Caco-2 (cell line): ENCODE results near the gene MFNG. TPM values are rescaled to one million over a fixed set of nuclear protein-coding genes. Genes with fewer than 3 reads are reported as not detected.
A peak's percentile ranks its signal among the peaks of the same experiment; 100 is the strongest.

Source experiments
- BruUV-seq: library from RNA; stranded (reverse); fragments of 400-500 nt; replicated peaks from 2 replicates; lab custom pipeline; 2021; lab: Mats Ljungman, UMichigan
- CTCF ChIA-PET: fragments of 300-600 bp; sonication (Branson Sonifier 250); formaldehyde crosslinking; loops from one replicate; lab custom pipeline; 2022; ENCODE audit warnings: antibody characterized with exemption; lab: Charles Lee
- POLR2A ChIA-PET: fragments of 300-600 bp; sonication (Branson Sonifier 250); formaldehyde crosslinking; loops from one replicate; lab custom pipeline; 2022; ENCODE audit warnings: antibody characterized with exemption; lab: Charles Lee
- DNase-seq, 2 experiments: peaks; one replicate each; pipeline versions ENCODE4 v3.0.0 to v3.0.0-alpha.2; 2020 to 2022
- H3K27me3 ChIP-seq: replicated peaks from 2 replicates; pipeline ENCODE4 v1.6.0; 2011; ENCODE audit warnings: low read length; ENCODE audit not compliant: control insufficient read depth, insufficient read depth
- H3K36me3 ChIP-seq: 2 replicates; pipeline ENCODE4 v1.5.1; 2011; ENCODE audit warnings: low read length; ENCODE audit not compliant: control insufficient read depth, insufficient read depth
- H3K4me1 ChIP-seq: fragments of 250-450 bp; sonication (Bioruptor Pico); 2 replicates; pipeline ENCODE4 v1.5.1; 2020; ENCODE audit warnings: mild to moderate bottlenecking
- H3K4me3 ChIP-seq: 2 replicates; pipeline ENCODE4 v1.5.1; 2011; ENCODE audit warnings: low read depth, mild to moderate bottlenecking, control low read depth, low read length
- H3K9me3 ChIP-seq: fragments of 250-450 bp; sonication (Bioruptor Pico); 2 replicates; pipeline ENCODE4 v1.5.1; 2020; ENCODE audit warnings: mild to moderate bottlenecking, moderate library complexity
- H3K27ac Mint-ChIP-seq: one replicate; pipeline ENCODE4 v1.8.0; 2022; ENCODE audit warnings: mixed read lengths; ENCODE audit not compliant: unreplicated experiment
- H3K27me3 Mint-ChIP-seq: one replicate; pipeline ENCODE4 v1.8.0; 2022; ENCODE audit warnings: mixed read lengths; ENCODE audit not compliant: insufficient read depth, unreplicated experiment
- H3K36me3 Mint-ChIP-seq: one replicate; pipeline ENCODE4 v1.8.0; 2022; ENCODE audit warnings: mild to moderate bottlenecking, mixed read lengths; ENCODE audit not compliant: insufficient read depth, unreplicated experiment
- H3K4me1 Mint-ChIP-seq: one replicate; pipeline ENCODE4 v1.8.0; 2022; ENCODE audit warnings: low read depth, mixed read lengths; ENCODE audit not compliant: unreplicated experiment
- H3K4me3 Mint-ChIP-seq: one replicate; pipeline ENCODE4 v1.8.0; 2022; ENCODE audit warnings: mild to moderate bottlenecking, moderate library complexity, mixed read lengths; ENCODE audit not compliant: unreplicated experiment
- H3K9me3 Mint-ChIP-seq: one replicate; pipeline ENCODE4 v1.8.0; 2022; ENCODE audit warnings: mixed read lengths; ENCODE audit not compliant: unreplicated experiment
- intact Hi-C: fragments of 100-400 bp; cut with micrococcal nuclease; formaldehyde crosslinking; loops from one replicate; pipeline ENCODE4 v1.10.0; 2022; ENCODE audit not compliant: unreplicated experiment
- total RNA-seq: library from RNA; stranded (reverse); gene quantifications from 2 replicates; pipeline ENCODE4 v1.2.3, GENCODE V29; 2022
- TF ChIP-seq, protein P1 (sequence below), 2 experiments: fragments of 200-600 bp in 1 of 2; IDR thresholded peaks; 1 replicate in 1 of 2; 2 replicates in 1 of 2; pipeline versions ENCODE4 v1.5.1 to v1.8.0; 2011 to 2022; ENCODE audit warnings: antibody characterized with exemption in 1 of 2, control low read depth in 1 of 2, inconsistent platforms in 1 of 2, low read depth in 1 of 2, low read length in 1 of 2, mild to moderate bottlenecking in 1 of 2, moderate library complexity in 1 of 2; ENCODE audit not compliant: insufficient read depth in 1 of 2, severe bottlenecking in 1 of 2, unreplicated experiment in 1 of 2

The MFNG gene
- total RNA-seq, 1 experiment from 2014 or later = 3.6 TPM

DNA sequence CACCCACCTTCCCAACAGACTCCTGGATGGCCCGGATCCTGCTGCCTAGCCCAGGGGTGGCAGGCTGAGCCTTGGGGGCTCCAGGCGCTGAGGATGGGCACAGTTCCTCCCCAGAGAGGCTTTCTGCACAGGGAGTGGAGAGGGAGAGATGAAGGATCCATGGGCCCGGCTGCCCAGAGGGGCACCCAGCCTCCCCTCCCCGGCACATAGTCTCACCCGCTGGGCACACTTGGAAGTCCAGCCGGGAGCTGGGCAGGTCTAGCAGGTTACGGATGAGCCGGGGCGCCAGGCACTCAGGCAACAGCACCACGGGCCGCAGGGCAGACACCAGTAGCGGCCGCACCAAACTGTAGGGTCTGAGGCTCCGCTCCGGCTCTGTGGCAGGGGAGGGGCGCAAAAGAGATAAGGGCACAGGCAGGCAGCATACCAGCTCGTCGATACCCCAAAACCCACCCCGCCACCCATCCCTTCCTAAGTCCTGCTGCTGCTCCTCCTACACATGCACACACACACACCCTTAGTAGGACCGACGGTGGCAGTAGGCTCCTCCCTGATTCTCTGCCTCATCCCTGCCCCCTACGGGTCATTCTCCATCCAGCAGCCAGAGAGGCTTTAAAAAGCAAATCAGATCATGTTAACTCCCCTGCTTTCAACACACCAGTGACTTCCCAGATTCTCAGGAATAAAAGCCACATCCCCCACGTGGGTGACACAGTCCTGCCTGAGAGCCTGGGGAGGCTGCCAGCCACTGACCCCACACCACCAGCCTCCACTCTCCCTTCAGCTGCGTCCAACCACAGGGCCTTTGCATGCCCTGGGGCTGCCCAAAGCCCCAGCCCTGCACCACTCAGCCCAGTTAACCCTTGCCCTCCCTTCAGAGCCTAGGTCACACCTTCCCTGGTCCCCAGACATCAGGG lies 6.5 kb upstream of the MFNG start:
- no peaks in the 10 kb centered on the region for H3K9me3 Mint-ChIP-seq
- ChIA-PET CTCF (no interaction called here), POLR2A (no interaction called here)
- H3K27me3 Mint-ChIP-seq = no peaks in the 10 kb centered on the region
- no TSS peak for BruUV-seq
- Histone ChIP-seq H3K9me3 (no peaks in the 10 kb centered on the region), H3K36me3 (peaks cover 5% of the 10 kb centered on the region), H3K27me3 (no peaks in the 10 kb centered on the region), H3K4me1 (peaks cover under 1% of the 10 kb centered on the region; the same call in 1 of the 2 replicates), H3K4me3 (no peak overlapping the region)
- DNase-seq = peak in 1 of 2 experiments; percentile 59
- peak overlapping the region; percentile 18 for H3K27ac Mint-ChIP-seq
- intact Hi-C loops = no loop called here
- H3K4me3 Mint-ChIP-seq = no peak overlapping the region
- peaks cover under 1% of the 10 kb centered on the region for H3K4me1 Mint-ChIP-seq
- TF ChIP-seq, protein P1, sequence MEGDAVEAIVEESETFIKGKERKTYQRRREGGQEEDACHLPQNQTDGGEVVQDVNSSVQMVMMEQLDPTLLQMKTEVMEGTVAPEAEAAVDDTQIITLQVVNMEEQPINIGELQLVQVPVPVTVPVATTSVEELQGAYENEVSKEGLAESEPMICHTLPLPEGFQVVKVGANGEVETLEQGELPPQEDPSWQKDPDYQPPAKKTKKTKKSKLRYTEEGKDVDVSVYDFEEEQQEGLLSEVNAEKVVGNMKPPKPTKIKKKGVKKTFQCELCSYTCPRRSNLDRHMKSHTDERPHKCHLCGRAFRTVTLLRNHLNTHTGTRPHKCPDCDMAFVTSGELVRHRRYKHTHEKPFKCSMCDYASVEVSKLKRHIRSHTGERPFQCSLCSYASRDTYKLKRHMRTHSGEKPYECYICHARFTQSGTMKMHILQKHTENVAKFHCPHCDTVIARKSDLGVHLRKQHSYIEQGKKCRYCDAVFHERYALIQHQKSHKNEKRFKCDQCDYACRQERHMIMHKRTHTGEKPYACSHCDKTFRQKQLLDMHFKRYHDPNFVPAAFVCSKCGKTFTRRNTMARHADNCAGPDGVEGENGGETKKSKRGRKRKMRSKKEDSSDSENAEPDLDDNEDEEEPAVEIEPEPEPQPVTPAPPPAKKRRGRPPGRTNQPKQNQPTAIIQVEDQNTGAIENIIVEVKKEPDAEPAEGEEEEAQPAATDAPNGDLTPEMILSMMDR (IDR thresholded peaks at IDR 0.05; ENCODE audit: insufficient read depth in 1 of 2, low read depth in 1 of 2, low read length in 1 of 2, severe bottlenecking in 1 of 2, unreplicated experiment in 1 of 2) = peak; percentile 20 to 31
- peaks cover 30% of the 10 kb centered on the region for H3K36me3 Mint-ChIP-seq

DNA sequence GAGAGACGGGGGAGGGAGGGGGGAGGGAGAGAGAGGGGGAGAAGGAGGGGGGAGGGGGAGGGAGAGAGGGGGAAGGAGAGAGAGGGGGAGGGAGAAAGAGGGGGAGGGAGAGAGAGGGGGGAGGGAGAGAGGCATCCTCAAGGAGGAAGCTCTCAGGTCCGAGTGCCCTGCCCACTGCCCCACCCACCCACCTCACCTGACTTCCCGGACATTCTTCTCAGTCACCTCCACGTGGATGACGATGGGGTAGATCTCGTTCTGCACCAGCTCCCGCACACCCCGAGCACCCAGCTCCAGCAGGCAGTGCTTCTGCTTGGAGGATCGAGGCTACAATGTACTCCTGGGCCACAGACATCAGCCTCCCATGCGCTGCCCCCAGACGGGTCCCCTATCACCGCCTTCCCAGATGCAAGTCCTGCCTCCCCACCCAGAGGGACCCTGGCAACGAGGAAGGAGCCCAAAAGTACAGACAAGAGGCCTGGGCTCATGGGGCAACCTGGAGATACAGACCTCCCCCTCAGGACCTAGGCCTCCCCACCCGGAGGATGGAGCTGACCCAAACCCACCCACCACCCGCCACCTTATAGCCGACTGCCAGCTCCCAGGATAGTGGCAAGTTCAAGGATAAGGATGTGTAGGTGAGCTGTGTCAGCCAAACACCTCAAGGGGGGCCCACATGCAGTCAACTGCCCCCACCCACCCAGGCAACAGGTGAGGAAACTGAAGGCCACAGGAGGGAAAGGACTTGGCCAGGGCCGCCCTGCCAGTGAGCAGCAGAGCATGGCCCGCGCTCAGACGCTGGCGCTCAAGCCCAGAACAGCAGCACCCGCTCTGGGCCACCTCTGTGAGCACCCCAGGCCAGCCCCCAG lies 5.6 kb upstream of the MFNG start:
- Mint-ChIP-seq H3K4me3 (no peak overlapping the region), H3K27me3 (no peaks in the 10 kb centered on the region), H3K27ac (no peak overlapping the region), H3K36me3 (peaks cover 36% of the 10 kb centered on the region), H3K9me3 (no peaks in the 10 kb centered on the region), H3K4me1 (peaks cover 9% of the 10 kb centered on the region)
- intact Hi-C loops = no loop called here
- TF ChIP-seq, protein P1 (IDR thresholded peaks at IDR 0.05; ENCODE audit: insufficient read depth in 1 of 2, low read depth in 1 of 2, low read length in 1 of 2, severe bottlenecking in 1 of 2, unreplicated experiment in 1 of 2) = no peak
- Histone ChIP-seq H3K27me3 (no peaks in the 10 kb centered on the region), H3K4me3 (no peak overlapping the region), H3K36me3 (peaks cover 5% of the 10 kb centered on the region), H3K4me1 (peaks cover 9% of the 10 kb centered on the region), H3K9me3 (no peaks in the 10 kb centered on the region)
- CTCF ChIA-PET = interaction anchor here (0.8 kb wide), 1 partner anchor 19 kb away, joined by 3 read pairs; no protein-coding TSS in a partner anchor
- no TSS peak for BruUV-seq
- POLR2A ChIA-PET = no interaction called here
- no peak for DNase-seq

DNA sequence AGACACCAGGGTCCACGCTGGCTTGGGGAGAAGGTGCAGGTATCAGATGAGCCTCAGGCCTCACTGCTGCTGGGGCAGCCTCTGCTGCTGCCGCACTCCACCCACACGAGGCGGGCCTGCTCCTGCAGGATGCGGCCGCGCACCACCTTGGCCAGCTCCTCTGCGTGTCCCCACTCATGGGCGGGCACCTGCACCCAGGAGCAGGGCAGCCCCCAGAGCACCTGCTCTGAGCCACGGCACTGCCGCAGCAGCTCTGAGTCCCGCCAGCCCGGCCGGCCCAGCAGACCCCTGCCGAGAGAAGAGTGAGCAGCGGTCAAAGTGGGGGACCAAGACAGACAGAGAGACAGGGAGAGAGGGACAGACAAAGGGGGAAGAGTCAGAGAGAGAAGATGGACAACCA lies 4.9 kb upstream of the MFNG start:
- Histone ChIP-seq H3K4me3 (no peak overlapping the region), H3K9me3 (no peaks in the 10 kb centered on the region), H3K4me1 (peaks cover 14% of the 10 kb centered on the region), H3K36me3 (peaks cover 3% of the 10 kb centered on the region), H3K27me3 (no peaks in the 10 kb centered on the region)
- peaks cover 35% of the 10 kb centered on the region for H3K36me3 Mint-ChIP-seq
- no TSS peak for BruUV-seq
- H3K9me3 Mint-ChIP-seq = no peaks in the 10 kb centered on the region
- DNase-seq = no peak
- H3K27ac Mint-ChIP-seq = no peak overlapping the region
- ChIA-PET CTCF (interaction anchor here (0.8 kb wide), 1 partner anchor 19 kb away, joined by 3 read pairs; no protein-coding TSS in a partner anchor), POLR2A (no interaction called here)
- no peaks in the 10 kb centered on the region for H3K27me3 Mint-ChIP-seq
- intact Hi-C loops = no loop called here
- no peak overlapping the region for H3K4me3 Mint-ChIP-seq
- peaks cover 12% of the 10 kb centered on the region for H3K4me1 Mint-ChIP-seq
- TF ChIP-seq, protein P1 (IDR thresholded peaks at IDR 0.05; ENCODE audit: insufficient read depth in 1 of 2, low read depth in 1 of 2, low read length in 1 of 2, severe bottlenecking in 1 of 2, unreplicated experiment in 1 of 2) = no peak
